Mesothelial cell of epicardium (in vitro differentiated cells): ENCODE data around the gene KCNC4. TPM values are rescaled to one million over a fixed set of nuclear protein-coding genes. Genes with fewer than 3 reads are reported as not detected.

Experiments
- total RNA-seq: library from RNA; stranded (reverse); gene quantifications from 3 replicates; pipeline ENCODE4 v1.2.1, GENCODE V29; 2021

KCNC4 gene
- total RNA-seq, 1 donor from 2014 or later: 4.5 TPM

Other genes with a start within 250 kb of the KCNC4 start
- 98.7 to 102 TPM (median 102 TPM) in 3 replicates for gene AHCYL1, start 225.5 kb upstream of the KCNC4 start, total RNA-seq
- 93.8 to 99.2 TPM (median 96.0 TPM) in 3 replicates for gene STRIP1, start 175.7 kb upstream of the KCNC4 start, total RNA-seq
- gene ALX3, start 139.6 kb upstream of the KCNC4 start, total RNA-seq: 127 to 136 TPM (median 132 TPM) in 3 replicates
- gene UBL4B, start 97.9 kb upstream of the KCNC4 start, total RNA-seq: 10.2 to 11.7 TPM (median 10.7 TPM) in 3 replicates
- 1.4 to 1.6 TPM (median 1.6 TPM) in 3 replicates for gene SLC6A17, start 59.8 kb upstream of the KCNC4 start, total RNA-seq
- gene RBM15, start 129.1 kb downstream of the KCNC4 start, total RNA-seq: 39.7 to 41.9 TPM (median 41.0 TPM) in 3 replicates
- gene SLC16A4, start 180.7 kb downstream of the KCNC4 start, total RNA-seq: 13.7 to 14.4 TPM (median 13.7 TPM) in 3 replicates
- gene LAMTOR5, start 197.4 kb downstream of the KCNC4 start, total RNA-seq: 96.5 to 106 TPM (median 97.8 TPM) in 3 replicates
- gene PROK1, start 240.8 kb downstream of the KCNC4 start, total RNA-seq: 0.69 to 1.3 TPM (median 0.95 TPM) in 3 replicates